Rectal smooth muscle tissue (tissue), 1 donor: ENCODE data around the gene SLC4A1AP.

Experiments used
- H3K27ac ChIP-seq: one replicate; pipeline ENCODE4 v1.7.0; 2013; ENCODE audit warnings: low read depth, low read length, inconsistent platforms
- H3K27me3 ChIP-seq: one replicate; pipeline ENCODE4 v1.7.0; 2013; ENCODE audit warnings: low read length; ENCODE audit not compliant: control insufficient read depth, insufficient read depth
- H3K36me3 ChIP-seq: one replicate; pipeline ENCODE4 v1.7.0; 2013; ENCODE audit warnings: low read length; ENCODE audit not compliant: control insufficient read depth, insufficient read depth
- H3K4me1 ChIP-seq: one replicate; pipeline ENCODE4 v1.7.0; 2013; ENCODE audit warnings: low read length; ENCODE audit not compliant: control insufficient read depth, insufficient read depth
- H3K4me3 ChIP-seq: one replicate; pipeline ENCODE4 v1.7.0; 2013; ENCODE audit warnings: low read length
- H3K9ac ChIP-seq: one replicate; pipeline ENCODE4 v1.7.0; 2013; ENCODE audit warnings: low read length

The SLC4A1AP gene

GRCh38 chr2:27709326-27709725 lies 45.6 kb downstream of the SLC4A1AP start:
- peaks cover 2% of the 10 kb centered on the region for H3K27me3 ChIP-seq
- no peaks in the 10 kb centered on the region for H3K36me3 ChIP-seq
- H3K9ac ChIP-seq: no peak overlapping the region
- no peak overlapping the region for H3K4me3 ChIP-seq
- H3K27ac ChIP-seq: no peak overlapping the region
- peaks cover 8% of the 10 kb centered on the region for H3K4me1 ChIP-seq

GRCh38 chr2:27709960-27710575 lies 46.4 kb downstream of the SLC4A1AP start:
- no peak overlapping the region for H3K4me3 ChIP-seq
- H3K9ac ChIP-seq: no peak overlapping the region
- H3K27ac ChIP-seq: no peak overlapping the region
- H3K36me3 ChIP-seq: no peaks in the 10 kb centered on the region
- H3K4me1 ChIP-seq: peaks cover 11% of the 10 kb centered on the region
- H3K27me3 ChIP-seq: peaks cover 4% of the 10 kb centered on the region

GRCh38 chr2:27710640-27711430 lies 47.1 kb downstream of the SLC4A1AP start:
- H3K36me3 ChIP-seq: no peaks in the 10 kb centered on the region
- H3K4me3 ChIP-seq: no peak overlapping the region
- H3K4me1 ChIP-seq: peaks cover 10% of the 10 kb centered on the region
- no peak overlapping the region for H3K9ac ChIP-seq
- H3K27ac ChIP-seq: no peak overlapping the region
- peaks cover 4% of the 10 kb centered on the region for H3K27me3 ChIP-seq

GRCh38 chr2:27711804-27712203 lies 48.1 kb downstream of the SLC4A1AP start:
- peaks cover 4% of the 10 kb centered on the region for H3K27me3 ChIP-seq
- no peaks in the 10 kb centered on the region for H3K36me3 ChIP-seq
- no peak overlapping the region for H3K4me3 ChIP-seq
- no peak overlapping the region for H3K27ac ChIP-seq
- H3K9ac ChIP-seq: no peak overlapping the region
- H3K4me1 ChIP-seq: peaks cover 6% of the 10 kb centered on the region

- Histone ChIP-seq H3K27ac (no peak overlapping the region), H3K27me3 (peaks cover 4% of the 10 kb centered on the region), H3K36me3 (no peaks in the 10 kb centered on the region), H3K4me1 (peaks cover 6% of the 10 kb centered on the region), H3K9ac (no peak overlapping the region), H3K4me3 (no peak overlapping the region)
Measured at GRCh38 chr2:27712522-27712921, 48.8 kb downstream of the SLC4A1AP start.

GRCh38 chr2:27713201-27713600 lies 49.5 kb downstream of the SLC4A1AP start:
- H3K36me3 ChIP-seq: no peaks in the 10 kb centered on the region
- H3K27ac ChIP-seq: no peak overlapping the region
- H3K4me3 ChIP-seq: no peak overlapping the region
- H3K27me3 ChIP-seq: peaks cover 4% of the 10 kb centered on the region
- H3K9ac ChIP-seq: no peak overlapping the region
- H3K4me1 ChIP-seq: peaks cover 5% of the 10 kb centered on the region

- no peak overlapping the region for H3K9ac ChIP-seq
- H3K4me3 ChIP-seq: no peak overlapping the region
- peaks cover 4% of the 10 kb centered on the region for H3K4me1 ChIP-seq
- H3K27me3 ChIP-seq: peaks cover 4% of the 10 kb centered on the region
- H3K27ac ChIP-seq: no peak overlapping the region
- no peaks in the 10 kb centered on the region for H3K36me3 ChIP-seq
Measured at GRCh38 chr2:27714053-27714452, 50.4 kb downstream of the SLC4A1AP start.

GRCh38 chr2:27714851-27715291 lies 51.2 kb downstream of the SLC4A1AP start:
- H3K27me3 ChIP-seq: peaks cover 4% of the 10 kb centered on the region
- H3K4me1 ChIP-seq: peaks cover 4% of the 10 kb centered on the region
- peak overlapping the region; percentile 15 for H3K27ac ChIP-seq
- no peaks in the 10 kb centered on the region for H3K36me3 ChIP-seq
- H3K4me3 ChIP-seq: peak overlapping the region; percentile 57
- no peak overlapping the region for H3K9ac ChIP-seq

- Histone ChIP-seq H3K27me3 (peaks cover 4% of the 10 kb centered on the region), H3K36me3 (no peaks in the 10 kb centered on the region), H3K9ac (no peak overlapping the region), H3K27ac (peak overlapping the region; percentile 15), H3K4me3 (peak overlapping the region; percentile 57), H3K4me1 (peaks cover 4% of the 10 kb centered on the region)
Measured at GRCh38 chr2:27715318-27716210, 51.9 kb downstream of the SLC4A1AP start.

GRCh38 chr2:27716301-27717069 lies 52.8 kb downstream of the SLC4A1AP start:
- Histone ChIP-seq H3K9ac (no peak overlapping the region), H3K36me3 (no peaks in the 10 kb centered on the region), H3K4me3 (no peak overlapping the region), H3K4me1 (peaks cover 4% of the 10 kb centered on the region), H3K27ac (no peak overlapping the region), H3K27me3 (peaks cover 4% of the 10 kb centered on the region)

GRCh38 chr2:27717070-27717795 lies 53.5 kb downstream of the SLC4A1AP start:
- Histone ChIP-seq H3K27ac (no peak overlapping the region), H3K9ac (no peak overlapping the region), H3K4me3 (no peak overlapping the region), H3K27me3 (peaks cover 4% of the 10 kb centered on the region), H3K4me1 (peaks cover 4% of the 10 kb centered on the region), H3K36me3 (no peaks in the 10 kb centered on the region)
